Measurements from ENCODE around the gene GCN1.

Gene GCN1

GRCh38 chr12:120092551-120093335 is 101.8 kb downstream of the GCN1 start:
- DNase-seq = no peak

GRCh38 chr12:120091371-120092090 is 103.0 kb downstream of the GCN1 start:
- no peak for DNase-seq

GRCh38 chr12:120090626-120091295 is 103.8 kb downstream of the GCN1 start:
- DNase-seq = no peak

- DNase-seq = no peak
Observed at GRCh38 chr12:120090206-120090605, 104.3 kb downstream of the GCN1 start.

- DNase-seq = no peak
Observed at GRCh38 chr12:120089796-120090195, 104.7 kb downstream of the GCN1 start.

- no peak for DNase-seq
Observed at GRCh38 chr12:120089105-120089504, 105.4 kb downstream of the GCN1 start.

GRCh38 chr12:120086801-120087621 is 107.5 kb downstream of the GCN1 start:
- DNase-seq = peak; percentile 95

GRCh38 chr12:120085920-120086645 is 108.4 kb downstream of the GCN1 start:
- DNase-seq = no peak

GRCh38 chr12:120081641-120082040 is 112.9 kb downstream of the GCN1 start:
- DNase-seq = no peak

- no peak for DNase-seq
Observed at GRCh38 chr12:120079411-120080400, 114.8 kb downstream of the GCN1 start.

- no peak for DNase-seq
Observed at GRCh38 chr12:120078868-120079267, 115.6 kb downstream of the GCN1 start.

GRCh38 chr12:120077260-120077659 is 117.3 kb downstream of the GCN1 start:
- DNase-seq = no peak
